ENCODE results near the gene CELSR1.

Gene CELSR1

GRCh38 chr22:46449116-46449691, 88.2 kb downstream of the CELSR1 start:
- in situ Hi-C loops (cut with MboI; ENCODE audit: low sequenced_read_pairs), result no loop called here

- in situ Hi-C loops (cut with MboI; ENCODE audit: low sequenced_read_pairs), result no loop called here
These were observed 89.1 kb downstream of the CELSR1 start for GRCh38 chr22:46448333-46448732.

DNA sequence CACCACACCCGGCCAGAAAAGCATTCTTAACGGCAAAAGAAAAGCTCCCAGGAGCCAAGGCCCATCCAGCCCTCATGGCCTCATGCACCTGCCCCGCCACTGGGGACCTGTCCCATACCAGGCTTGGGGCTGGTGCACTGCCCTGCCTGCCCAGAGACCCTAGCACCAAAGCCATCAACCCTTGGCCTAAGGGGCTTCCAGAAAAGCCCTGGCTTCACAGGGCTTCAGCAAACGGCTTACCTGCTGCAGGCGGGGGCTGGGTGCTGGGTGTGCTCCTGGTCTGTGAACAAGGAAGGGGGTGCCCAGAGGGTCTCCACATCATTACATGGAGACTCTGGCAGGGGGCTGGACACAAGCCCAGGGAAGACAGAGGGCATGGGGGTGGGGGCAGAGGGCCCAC, 89.5 kb downstream of the CELSR1 start:
- in situ Hi-C loops (cut with MboI; ENCODE audit: low sequenced_read_pairs), result no loop called here

GRCh38 chr22:46446799-46447198, 90.6 kb downstream of the CELSR1 start:
- in situ Hi-C loops (cut with MboI; ENCODE audit: low sequenced_read_pairs), result no loop called here

DNA sequence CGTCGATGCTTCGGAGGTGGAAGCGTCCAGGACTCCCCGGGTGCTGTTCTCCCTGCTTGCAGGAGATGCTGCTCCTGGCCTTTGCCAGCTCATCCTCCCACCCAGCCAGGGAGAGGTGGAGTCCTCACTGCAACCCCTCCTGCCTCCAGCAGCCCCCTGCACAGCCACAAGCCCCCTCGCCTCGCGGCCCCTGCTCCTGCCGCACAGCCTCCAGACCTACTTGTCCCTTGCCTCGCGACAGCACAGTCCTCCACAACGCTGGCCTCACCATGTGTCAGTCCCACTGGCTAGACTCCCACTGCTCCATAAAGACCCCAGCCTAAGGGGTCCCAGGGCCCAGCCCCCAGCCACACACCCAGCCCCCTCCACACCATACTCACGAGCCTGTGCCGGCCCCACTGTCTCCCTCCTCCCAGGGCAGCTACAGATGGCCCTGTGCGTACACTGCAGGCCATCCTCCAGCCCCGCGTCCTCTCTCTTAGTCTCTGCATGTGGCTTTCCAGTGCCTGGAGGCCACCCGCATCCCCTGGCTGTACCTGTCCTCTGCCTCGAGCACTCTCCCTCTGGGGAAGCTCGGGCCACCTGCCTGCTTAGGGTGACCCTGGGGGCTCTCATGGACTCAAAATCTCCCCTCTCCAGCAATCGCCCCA, 91.5 kb downstream of the CELSR1 start:
- in situ Hi-C loops (cut with MboI; ENCODE audit: low sequenced_read_pairs), result no loop called here

DNA sequence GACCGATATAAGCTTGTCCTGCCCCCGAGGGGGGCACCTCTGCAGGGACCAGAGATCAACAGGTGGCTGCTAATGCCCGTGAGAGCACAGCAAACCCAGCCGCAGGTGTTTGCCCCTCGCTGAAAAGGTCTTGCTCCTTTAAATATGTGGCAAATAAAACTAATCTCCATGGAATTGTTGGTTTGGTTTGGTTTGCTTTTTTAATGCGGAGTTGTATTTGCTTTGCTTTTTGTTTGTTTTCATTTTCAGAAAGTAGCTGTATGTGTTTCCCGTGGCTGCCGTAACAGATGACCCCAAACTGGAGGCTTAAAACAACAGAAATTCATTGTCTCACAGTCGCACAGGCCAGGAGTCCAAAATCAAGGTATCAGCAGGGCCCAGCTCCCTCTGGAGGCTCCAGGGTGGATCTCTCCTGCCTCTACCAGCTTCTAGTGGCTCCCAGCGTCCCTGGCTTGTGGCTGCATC, 93.0 kb downstream of the CELSR1 start:
- in situ Hi-C loops (cut with MboI; ENCODE audit: low sequenced_read_pairs), result no loop called here

GRCh38 chr22:46443850-46444389, 93.5 kb downstream of the CELSR1 start:
- in situ Hi-C loops (cut with MboI; ENCODE audit: low sequenced_read_pairs), result no loop called here

DNA sequence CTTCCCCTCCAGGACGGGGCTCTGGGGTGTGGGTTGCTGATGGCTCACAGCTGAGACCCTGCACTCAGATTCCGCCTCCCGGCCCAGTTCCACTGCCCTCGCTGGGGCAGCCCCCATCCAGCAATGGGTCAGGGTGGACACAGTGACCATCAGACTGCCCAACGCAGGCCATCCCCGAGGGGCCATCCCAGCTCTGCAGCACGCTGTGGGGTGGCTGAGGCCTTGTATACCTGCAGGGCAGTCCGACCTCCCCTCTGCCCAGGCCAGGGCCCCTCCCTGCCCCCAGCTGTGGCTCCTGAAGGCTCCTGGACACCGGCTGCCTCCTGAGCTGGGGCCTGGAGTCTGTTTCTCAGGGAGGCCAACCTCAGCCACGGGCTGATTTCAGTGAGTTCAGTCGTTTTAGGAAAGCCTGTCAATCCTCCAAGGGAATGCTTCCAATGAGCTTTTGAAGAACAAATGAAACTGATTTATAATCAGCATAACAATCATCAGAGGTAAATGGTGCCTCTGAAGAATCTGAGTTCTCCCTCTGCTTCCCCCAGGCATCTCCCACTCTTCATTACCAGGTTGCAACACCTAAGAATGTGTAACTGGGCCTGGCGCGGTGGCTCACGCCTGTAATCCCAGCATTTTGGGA, 95.1 kb downstream of the CELSR1 start:
- in situ Hi-C loops (cut with MboI; ENCODE audit: low sequenced_read_pairs), result no loop called here

DNA sequence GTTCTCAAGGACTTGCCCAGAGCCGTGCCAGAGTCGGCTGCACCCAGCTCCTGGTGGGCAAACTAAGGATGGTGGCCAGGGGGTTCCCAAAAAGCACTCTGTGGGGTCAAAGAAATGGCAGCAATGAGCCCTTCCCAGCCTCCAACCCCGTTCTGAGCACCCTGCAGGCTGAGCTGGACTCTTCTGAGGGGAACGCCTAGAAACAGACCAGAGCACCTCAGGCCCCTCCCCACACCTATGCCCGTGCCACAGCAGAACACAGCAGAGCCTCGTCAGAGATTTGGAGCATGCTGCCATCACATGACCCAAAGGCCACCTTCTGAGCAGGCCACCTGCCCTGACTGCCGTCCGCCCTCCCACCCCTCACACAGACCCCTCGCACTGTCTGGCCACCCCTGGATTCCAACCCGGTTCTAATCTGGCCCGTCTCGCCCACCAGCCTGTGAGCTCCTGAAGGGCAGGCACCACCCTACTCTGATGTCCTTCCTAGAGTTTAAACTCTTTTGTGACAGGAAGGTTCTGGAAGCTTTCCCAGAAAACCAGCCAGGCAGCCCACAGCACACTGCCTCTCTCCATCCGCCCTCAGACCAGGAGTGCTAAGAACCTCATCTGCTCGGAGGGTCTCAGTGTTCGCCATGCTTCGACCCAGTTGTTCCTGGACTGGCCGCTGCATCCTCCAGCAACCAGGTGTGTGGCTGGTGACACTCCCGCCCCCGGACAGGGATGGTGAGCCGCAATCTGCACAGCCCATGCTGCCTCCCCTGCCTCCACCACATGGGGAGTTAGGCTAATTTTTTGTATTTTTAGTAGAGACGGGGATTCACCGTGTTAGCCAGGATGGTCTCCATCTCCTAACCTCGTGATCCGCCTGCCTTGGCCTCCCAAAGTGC, 97.6 kb downstream of the CELSR1 start:
- in situ Hi-C loops (cut with MboI; ENCODE audit: low sequenced_read_pairs), result no loop called here

- in situ Hi-C loops (cut with MboI; ENCODE audit: low sequenced_read_pairs), result no loop called here
These were observed 98.3 kb downstream of the CELSR1 start for GRCh38 chr22:46439111-46439510.

GRCh38 chr22:46437671-46438440, 99.6 kb downstream of the CELSR1 start:
- in situ Hi-C loops (cut with MboI; ENCODE audit: low sequenced_read_pairs), result no loop called here

- in situ Hi-C loops (cut with MboI; ENCODE audit: low sequenced_read_pairs), result no loop called here
These were observed 100.7 kb downstream of the CELSR1 start for GRCh38 chr22:46436595-46437175.

- in situ Hi-C loops (cut with MboI; ENCODE audit: low sequenced_read_pairs), result no loop called here
These were observed 104.1 kb downstream of the CELSR1 start for GRCh38 chr22:46433318-46433717.

DNA sequence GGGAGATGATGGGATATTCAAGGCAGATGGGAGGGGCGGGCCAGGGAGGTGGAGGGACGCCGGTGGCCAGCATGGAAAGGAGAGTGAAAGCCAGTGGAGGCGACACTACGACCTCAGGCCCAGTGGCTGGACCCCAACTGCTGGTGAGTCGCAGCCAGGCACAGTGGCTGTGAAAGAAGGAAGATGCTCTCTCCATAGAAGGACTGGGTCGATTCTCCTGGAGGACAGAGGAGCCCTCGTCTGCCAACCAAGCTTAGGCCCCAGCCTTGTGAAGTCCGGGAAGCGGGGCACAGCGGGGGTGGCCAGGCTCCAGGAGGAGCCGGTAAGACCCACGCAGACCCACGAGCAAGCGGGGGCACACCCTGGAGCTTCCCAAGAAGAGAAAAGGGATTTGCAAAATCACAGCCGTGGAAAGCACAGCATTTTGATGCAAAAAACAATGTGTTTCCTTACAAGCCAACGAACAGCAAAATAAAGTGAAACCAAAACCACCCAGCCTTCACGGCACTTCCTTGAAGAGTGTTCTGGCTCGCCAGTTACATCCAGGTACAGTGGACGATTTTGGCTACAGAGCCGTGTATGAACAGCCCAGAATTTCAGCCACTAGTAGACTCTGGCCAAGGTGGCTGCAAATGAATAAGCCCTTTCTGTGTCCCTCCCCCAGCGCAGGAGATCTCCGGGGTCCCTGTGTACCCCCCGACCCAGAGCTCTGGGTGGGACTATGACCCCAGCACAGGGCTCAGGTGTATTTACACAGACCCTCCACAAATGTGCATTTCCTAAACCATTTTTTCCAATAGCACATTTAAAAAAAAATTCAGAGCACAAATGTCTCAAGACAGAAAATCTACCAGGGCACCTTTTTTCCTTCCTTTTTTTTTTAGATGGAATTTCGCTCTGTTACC, 105.0 kb downstream of the CELSR1 start:
- in situ Hi-C loops (cut with MboI; ENCODE audit: low sequenced_read_pairs), result no loop called here

GRCh38 chr22:46430961-46431838, 106.2 kb downstream of the CELSR1 start:
- in situ Hi-C loops (cut with MboI; ENCODE audit: low sequenced_read_pairs), result no loop called here

GRCh38 chr22:46429325-46429853, 108.0 kb downstream of the CELSR1 start:
- in situ Hi-C loops (cut with MboI; ENCODE audit: low sequenced_read_pairs), result no loop called here

- in situ Hi-C loops (cut with MboI; ENCODE audit: low sequenced_read_pairs), result no loop called here
These were observed 108.7 kb downstream of the CELSR1 start for GRCh38 chr22:46428602-46429324.

Measured in HL-60/S4 treated with retinoic acid at 250 ng/mL for 4 days and 3 days (cell line).